SK-N-DZ (cell line): ENCODE results near the gene SPATA46. TPM values are rescaled to one million over a fixed set of nuclear protein-coding genes. Genes with fewer than 3 reads are reported as not detected.
"Not testable (repeated sequence)": the region's sequence is repeated elsewhere in the genome, so short reads cannot be mapped to it uniquely, and the experiment has no call there.

Experiments
- DNase-seq: peaks from one replicate; pipeline ENCODE4 v3.0.0-alpha.2; 2015; ENCODE audit warnings: low spot score
- polyA plus RNA-seq, 2 experiments: library from polyadenylated mRNA; depleted of rRNA; stranded (reverse); fragments of >200 nt; gene quantifications; 2 replicates each; pipeline ENCODE4 v1.2.3, GENCODE V29; 2014

The SPATA46 gene
- polyA plus RNA-seq (2014; cell fraction: cytosol; rRNA removed) = not detected in 2 replicates
- polyA plus RNA-seq (2014; cell fraction: nucleus; rRNA removed) = not detected in 2 replicates

DNA sequence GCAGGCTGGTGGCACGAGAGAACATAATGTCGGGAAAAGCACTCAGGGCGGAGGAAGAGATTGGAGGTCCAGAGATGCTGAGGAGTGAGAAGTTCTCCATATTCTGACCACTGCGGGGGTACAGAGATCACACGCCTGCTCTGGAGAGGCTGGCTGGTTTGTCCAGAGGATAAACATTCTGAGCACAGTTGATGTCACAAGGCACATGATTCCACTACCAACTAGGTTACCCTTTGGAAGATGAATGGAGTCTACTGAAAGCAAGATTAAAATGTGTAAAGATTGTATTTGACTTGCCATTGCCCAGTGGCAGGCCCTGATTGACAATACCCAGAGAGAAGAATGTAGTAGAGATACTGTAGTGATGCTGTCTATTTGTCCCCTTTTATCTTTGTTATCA lies at the start of gene SPATA46:
TSS of gene SPATA46 (minus strand) at position 164 of the 400 bp plus-strand sequence. CDS start at position 100, 64 bp downstream.
- DNase-seq = peak; percentile 25

GRCh38 chr1:162422662-162423375 lies 46.2 kb upstream of the SPATA46 start:
- DNase-seq = no peak

GRCh38 chr1:162421258-162422164 lies 44.9 kb upstream of the SPATA46 start:
- no peak for DNase-seq

DNA sequence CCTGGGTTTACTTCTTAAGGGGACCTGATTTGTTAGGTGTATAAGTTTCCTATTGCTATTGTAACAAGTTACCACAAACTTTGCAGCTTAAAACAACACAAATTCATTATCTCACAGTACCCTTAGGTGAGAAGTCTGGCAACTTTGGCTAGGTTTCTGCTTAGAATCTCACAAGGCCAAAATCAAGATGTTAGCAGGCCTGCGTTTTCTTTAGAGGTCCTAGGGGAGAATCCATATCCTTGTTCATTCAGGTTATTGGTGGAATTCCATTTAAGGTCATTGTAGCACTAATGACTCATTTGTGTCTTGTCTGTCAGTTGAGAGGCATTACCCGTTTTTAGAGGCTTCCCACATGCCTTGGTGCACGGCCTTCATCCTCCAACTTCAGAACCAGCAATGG lies 43.5 kb upstream of the SPATA46 start:
- DNase-seq = no peak

DNA sequence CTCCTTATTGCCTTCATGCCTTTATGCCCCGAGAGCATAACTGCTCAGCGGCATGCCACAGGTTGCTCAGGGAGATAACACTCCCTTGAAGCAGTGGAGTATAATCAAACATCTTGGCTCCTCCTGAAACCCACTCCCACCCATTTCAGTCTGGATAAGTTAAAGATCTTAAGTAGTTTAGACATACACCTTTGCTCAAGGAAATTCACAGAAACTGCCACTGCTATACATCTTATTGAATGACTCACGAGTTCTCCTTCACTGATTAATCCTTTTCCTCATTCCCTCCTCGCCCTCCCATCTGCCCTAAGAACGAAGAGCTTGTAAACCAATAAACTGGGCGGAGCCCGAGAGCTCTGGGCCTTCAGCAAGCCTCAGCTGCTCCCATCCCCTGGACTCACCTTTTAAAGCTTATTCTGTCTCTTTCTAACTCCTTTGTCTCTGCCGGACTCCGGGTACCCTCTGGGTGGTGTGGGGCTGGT lies 42.8 kb upstream of the SPATA46 start:
- DNase-seq = not testable (repeated sequence)

- not testable (repeated sequence) for DNase-seq
Measured at GRCh38 chr1:162418584-162418983, 41.9 kb upstream of the SPATA46 start.

DNA sequence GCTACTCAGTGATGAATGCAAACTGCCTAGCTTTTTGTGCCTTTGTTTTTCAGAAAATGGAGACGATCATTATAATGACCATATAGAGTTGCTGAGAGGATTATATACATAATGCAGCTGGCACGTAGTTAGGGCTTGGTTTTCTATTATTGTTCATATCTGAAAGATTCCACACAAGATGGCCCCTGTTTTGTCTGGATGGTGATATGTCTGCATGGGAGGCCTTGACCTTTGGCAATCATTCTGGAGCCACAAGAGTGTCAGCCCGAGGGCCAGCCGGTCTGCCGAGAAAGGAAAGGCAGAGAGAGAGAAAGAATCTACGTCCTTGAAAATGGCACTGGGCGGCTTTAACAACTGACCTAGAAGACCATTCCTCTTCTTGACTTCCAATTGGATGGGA lies 41.0 kb upstream of the SPATA46 start:
- DNase-seq = no peak

DNA sequence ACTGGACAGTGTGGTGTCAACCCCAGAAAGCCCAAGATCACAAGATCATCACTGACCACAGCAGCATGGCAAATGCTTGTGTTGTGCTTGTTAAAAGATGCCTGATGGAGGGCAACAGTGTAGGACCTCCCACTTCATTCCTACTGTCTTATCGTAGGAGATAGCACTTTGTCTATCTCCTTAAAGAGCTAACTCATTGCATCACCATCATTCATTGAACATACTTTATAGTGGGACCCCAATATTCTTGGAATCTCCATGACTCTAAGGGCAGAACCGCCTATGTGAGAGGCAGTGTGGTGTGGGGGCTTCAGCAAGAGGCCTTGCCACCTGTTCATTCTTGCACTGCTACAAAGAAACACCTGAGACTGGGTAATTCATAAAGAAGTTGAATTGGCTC lies 40.3 kb upstream of the SPATA46 start:
- no peak for DNase-seq

DNA sequence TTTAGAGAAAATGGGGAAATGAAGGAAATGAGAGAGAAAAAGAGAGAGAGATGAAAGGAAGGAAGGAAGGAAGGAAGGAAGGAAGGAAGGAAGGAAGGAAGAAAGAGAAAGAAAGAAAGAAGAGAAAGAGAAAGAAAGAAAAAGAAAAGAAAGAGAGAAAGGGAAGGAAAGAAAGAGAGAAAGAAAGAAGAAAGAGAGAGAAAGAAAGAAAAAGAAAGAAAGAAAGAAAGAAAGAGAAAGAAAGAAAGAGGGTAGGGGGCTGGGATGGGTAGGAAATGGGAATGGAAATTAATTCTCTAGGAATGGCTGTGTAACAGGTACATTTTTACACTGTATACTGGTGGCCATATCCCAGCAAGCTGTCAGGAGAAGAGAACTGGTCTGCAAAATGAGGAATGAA lies 39.6 kb upstream of the SPATA46 start:
- no peak for DNase-seq

- DNase-seq = no peak
Measured at GRCh38 chr1:162412002-162412401, 35.3 kb upstream of the SPATA46 start, which contains the start of gene SH2D1B. Gene SH2D1B (minus strand): TSS chr1:162412136. CDS start chr1:162412016, 120 bp downstream.

- DNase-seq = no peak
Measured at GRCh38 chr1:162407539-162407938, 30.9 kb upstream of the SPATA46 start.

- DNase-seq = no peak
Measured at GRCh38 chr1:162406811-162407210, 30.2 kb upstream of the SPATA46 start.

- no peak for DNase-seq
Measured at GRCh38 chr1:162405800-162406199, 29.1 kb upstream of the SPATA46 start.

DNA sequence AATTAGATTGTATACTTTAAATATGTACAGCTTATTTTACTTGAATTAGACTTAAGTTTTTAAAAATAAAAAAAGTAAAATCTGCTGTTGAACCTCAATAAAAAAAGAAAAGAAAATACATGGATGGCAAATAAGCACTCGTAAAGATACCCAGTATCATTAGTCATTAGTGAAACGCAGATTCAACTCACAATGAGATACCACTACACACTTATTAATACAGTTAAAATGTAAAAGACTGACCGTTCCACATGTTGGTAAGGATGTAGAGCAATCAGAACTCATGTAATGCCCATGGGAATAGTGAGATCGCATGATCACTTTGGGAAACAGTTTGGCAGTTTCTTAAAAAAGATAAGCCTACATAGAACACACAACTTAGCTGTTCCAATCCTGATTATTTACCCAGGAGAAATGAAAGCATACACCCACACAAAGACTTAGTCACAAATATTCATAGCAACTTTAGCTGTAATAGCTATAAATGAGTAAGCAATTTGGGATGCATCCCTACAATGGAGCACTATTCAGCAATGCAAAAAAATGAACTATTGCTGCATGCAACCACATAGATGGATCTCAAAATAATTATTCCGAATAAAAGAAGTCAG lies 28.0 kb upstream of the SPATA46 start:
- no peak for DNase-seq

GRCh38 chr1:162400790-162401355 lies 24.2 kb upstream of the SPATA46 start:
- DNase-seq = no peak

DNA sequence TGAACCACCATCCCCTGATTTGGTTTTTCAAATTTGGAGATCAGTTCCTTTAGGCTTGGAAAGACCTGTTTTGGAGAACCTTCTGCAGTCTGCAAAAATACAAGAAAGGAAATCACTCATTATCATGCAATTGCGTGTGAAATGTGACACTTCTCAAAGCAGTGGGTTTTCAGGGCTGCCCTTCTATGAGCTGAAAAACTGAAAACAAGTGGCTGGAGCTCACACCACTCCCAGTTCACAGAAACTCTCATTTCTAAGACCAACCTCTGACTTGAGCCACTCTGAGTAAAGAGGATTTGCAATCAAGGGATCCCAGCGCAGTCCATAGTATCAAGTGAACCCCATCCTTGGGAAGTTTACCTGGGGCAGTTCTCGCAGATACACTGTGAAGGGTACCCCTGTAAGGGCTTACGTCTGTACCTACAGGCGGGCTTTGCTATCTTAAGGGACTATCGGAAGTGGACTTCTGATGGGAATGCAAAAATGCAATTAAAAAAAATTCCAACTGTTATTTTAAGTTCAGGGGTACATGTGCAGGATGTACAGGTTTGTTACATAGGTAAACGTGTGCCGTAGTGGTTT lies 22.4 kb upstream of the SPATA46 start:
- DNase-seq = no peak

DNA sequence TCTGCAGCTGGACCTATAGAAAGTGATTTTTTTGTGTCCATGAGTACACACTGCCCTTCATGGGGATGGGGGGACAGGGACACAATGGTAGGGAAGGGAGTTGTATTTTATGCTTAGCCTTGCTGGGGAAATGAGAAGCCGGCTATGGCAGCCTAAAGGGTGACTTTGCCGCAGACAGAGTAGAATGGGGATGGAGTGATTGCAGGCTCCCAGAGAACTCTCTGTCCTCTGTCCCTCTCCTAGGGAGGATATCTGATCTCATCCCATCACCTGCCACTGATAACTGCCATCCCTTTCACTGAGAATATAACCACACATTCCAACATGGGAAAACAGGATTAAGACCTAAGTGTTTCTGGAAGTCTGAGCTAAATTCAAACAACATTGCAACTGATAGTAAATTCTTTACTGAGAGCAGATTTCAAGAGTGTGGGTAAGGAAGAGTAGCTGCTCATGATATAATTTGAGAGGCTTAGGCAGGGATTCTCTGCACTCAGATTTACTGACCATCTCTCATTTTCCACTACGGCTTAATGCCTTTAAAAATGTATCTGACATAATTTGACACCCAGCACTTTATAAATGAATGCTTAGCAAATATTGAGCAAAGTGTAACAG lies 21.4 kb upstream of the SPATA46 start:
- no peak for DNase-seq

- DNase-seq = no peak
Measured at GRCh38 chr1:162397039-162397448, 20.4 kb upstream of the SPATA46 start.

- DNase-seq = no peak
Measured at GRCh38 chr1:162396201-162396906, 19.7 kb upstream of the SPATA46 start.
